Renal cortex interstitium (tissue), 15 donors: Measurements from ENCODE around the gene RIMKLA. TPM values are rescaled to one million over a fixed set of nuclear protein-coding genes. Genes with fewer than 3 reads are reported as not detected.

Experiments used
- DNase-seq, 11 donors: peaks; one replicate each; pipeline ENCODE4 v3.0.0-alpha.2; 2013; ENCODE audit warnings: low read depth in 9 of 11, low spot score in 4 of 11; ENCODE audit errors: extremely low read depth in 1 of 11
- long read RNA-seq, 16 experiments: transcript quantifications; one replicate each; lab custom pipeline, GENCODE V29; 2026
- polyA plus RNA-seq, 3 donors: library from polyadenylated mRNA; unstranded; fragments of 120-200 nt; gene quantifications; one replicate each; pipeline ENCODE4 v1.2.1, GENCODE V29; 2013; ENCODE audit not compliant: insufficient read length in 3 of 3

RIMKLA gene, protein sequence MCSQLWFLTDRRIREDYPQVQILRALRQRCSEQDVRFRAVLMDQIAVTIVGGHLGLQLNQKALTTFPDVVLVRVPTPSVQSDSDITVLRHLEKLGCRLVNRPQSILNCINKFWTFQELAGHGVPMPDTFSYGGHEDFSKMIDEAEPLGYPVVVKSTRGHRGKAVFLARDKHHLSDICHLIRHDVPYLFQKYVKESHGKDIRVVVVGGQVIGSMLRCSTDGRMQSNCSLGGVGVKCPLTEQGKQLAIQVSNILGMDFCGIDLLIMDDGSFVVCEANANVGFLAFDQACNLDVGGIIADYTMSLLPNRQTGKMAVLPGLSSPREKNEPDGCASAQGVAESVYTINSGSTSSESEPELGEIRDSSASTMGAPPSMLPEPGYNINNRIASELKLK
- polyA plus RNA-seq, result under 1 TPM; 0.73 to 0.92 (median 0.73) TPM
- long read RNA-seq, donor 1, result 0 reads
- long read RNA-seq, donor 2, full-length matches to known transcripts, result 1 of 1 reads
- long read RNA-seq, donor 2, partial matches to known transcripts, result 0 of 1 reads
- long read RNA-seq, donor 2, other reads (novel, unspliced or antisense), result 0 of 1 reads
- long read RNA-seq, donor 3, full-length matches to known transcripts, result 1 of 1 reads
- long read RNA-seq, donor 3, partial matches to known transcripts, result 0 of 1 reads
- long read RNA-seq, donor 3, other reads (novel, unspliced or antisense), result 0 of 1 reads
- long read RNA-seq, donor 4, full-length matches to known transcripts, result 1 of 1 reads
- long read RNA-seq, donor 4, partial matches to known transcripts, result 0 of 1 reads
- long read RNA-seq, donor 4, other reads (novel, unspliced or antisense), result 0 of 1 reads
- long read RNA-seq, donor 5, result 0 reads
- long read RNA-seq, donor 6, full-length matches to known transcripts, result 1 of 1 reads
- long read RNA-seq, donor 6, partial matches to known transcripts, result 0 of 1 reads
- long read RNA-seq, donor 6, other reads (novel, unspliced or antisense), result 0 of 1 reads
- long read RNA-seq, donor 7, result 0 reads
- long read RNA-seq, donor 8, result 0 reads
- long read RNA-seq, donor 9, full-length matches to known transcripts, result 1 of 1 reads
- long read RNA-seq, donor 9, partial matches to known transcripts, result 0 of 1 reads
- long read RNA-seq, donor 9, other reads (novel, unspliced or antisense), result 0 of 1 reads
- long read RNA-seq, donor 10, result 0 reads
- long read RNA-seq, donor 11, result 0 reads
- long read RNA-seq, donor 12, result 0 reads
- long read RNA-seq, donor 13, result 0 reads
- long read RNA-seq, donor 14, result 0 reads
- long read RNA-seq, donor 15, result 0 reads
- long read RNA-seq, donor 16, full-length matches to known transcripts, result 2 of 7 reads
- long read RNA-seq, donor 16, partial matches to known transcripts, result 5 of 7 reads
- long read RNA-seq, donor 16, other reads (novel, unspliced or antisense), result 0 of 7 reads

GRCh38 chr1:42380586-42381279 lies at the start of gene RIMKLA:
Gene RIMKLA (plus strand): TSS chr1:42380792. CDS start chr1:42380935, 143 bp downstream.
- DNase-seq, result peak in 6 of 11 donors; percentile 15 to 46 (median 40)

GRCh38 chr1:42332877-42333276 lies 47.7 kb upstream of the RIMKLA start:
- no peak for DNase-seq

GRCh38 chr1:42333662-42334239 lies 46.8 kb upstream of the RIMKLA start:
- DNase-seq, result peak in 1 of 11 donors; percentile 4

GRCh38 chr1:42334240-42335049 lies 46.1 kb upstream of the RIMKLA start:
- peak in 7 of 11 donors; percentile 18 to 51 (median 34) for DNase-seq

GRCh38 chr1:42335050-42335808 lies 45.4 kb upstream of the RIMKLA start, which contains the start of gene FOXJ3:
Gene FOXJ3 (minus strand): TSS chr1:42335235. CDS start chr1:42311093, 24,142 bp downstream.
- DNase-seq, result peak; percentile 89 to 97 (median 96)

- peak in 3 of 11 donors; percentile 12 to 25 (median 20) for DNase-seq
These were observed 44.6 kb upstream of the RIMKLA start for GRCh38 chr1:42335809-42336518.

DNA sequence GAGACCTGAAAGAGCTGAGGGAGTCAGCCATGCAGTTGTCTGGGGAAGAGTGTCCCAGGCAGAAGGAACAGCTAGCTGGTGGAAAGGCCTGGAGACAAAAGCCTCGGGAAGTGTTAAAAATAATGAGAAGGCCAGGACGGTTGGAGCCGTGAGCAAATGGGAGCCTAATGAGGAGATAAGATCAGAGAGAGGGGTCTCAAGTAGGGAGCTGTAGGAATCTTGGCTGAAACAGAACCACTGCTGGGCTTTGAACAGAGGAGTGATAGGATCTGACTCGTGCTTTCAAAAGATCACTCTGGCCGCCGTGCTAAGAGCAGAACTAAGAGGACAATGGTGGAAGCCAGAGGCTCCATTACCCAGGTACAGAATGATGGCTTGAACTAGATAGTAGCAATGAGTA lies 43.6 kb upstream of the RIMKLA start:
- no peak for DNase-seq

DNA sequence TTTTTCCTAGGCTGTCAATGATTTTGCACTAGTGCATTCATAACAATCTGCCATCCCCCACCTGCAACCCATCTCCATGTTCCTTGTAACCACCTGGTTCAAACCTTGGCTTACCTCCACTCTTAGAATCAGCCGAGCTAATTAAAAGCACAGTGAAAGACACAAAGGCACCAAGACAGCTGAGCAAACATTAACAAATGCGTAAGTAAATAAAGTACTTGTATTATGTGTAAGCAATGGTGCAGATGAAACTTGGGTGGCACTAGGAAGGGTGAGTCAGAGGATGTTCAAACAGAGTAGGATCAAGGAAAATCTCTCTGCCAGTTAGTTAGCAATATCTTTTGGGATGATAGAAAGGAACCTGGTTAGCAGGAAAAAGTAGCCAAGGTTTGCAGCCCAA lies 40.5 kb upstream of the RIMKLA start:
- DNase-seq, result no peak

DNA sequence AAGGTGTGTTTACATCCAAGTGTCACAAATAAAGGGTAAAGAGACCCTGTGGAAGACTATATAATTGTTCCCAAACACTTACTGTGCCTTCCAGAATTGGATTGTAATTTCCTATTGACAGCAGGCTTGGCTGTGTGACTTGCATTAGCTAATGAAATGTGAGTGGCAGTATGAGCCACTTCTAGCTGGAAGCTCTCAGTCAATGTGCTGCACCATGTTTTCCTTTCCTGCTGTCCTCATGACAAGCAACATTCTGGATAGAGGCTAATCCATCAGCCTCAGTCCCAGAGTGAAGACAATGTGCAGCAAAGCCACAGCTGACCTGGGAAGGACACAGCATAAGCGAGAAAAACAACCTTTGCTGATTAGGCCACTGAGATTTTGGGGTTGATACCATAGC lies 39.7 kb upstream of the RIMKLA start:
- no peak for DNase-seq

DNA sequence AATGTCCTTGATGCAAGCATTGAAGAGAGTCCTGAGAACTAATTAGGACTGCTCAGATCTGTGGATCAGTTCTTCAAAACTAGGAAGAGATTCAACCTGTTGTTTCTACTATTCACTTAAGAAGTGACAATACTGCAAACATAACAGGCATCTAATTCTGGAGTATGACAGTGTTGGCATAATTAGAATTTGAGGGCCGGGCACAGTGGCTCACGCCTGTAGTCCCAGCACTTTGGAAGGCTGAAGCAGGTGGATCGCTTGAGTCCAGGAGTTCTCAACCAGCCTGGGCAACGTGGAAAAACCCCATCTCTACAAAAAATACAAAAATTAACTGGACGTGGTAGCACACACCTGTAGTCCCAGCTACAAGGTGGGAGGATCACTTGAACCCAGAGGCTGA lies 37.5 kb upstream of the RIMKLA start:
- DNase-seq, result no peak

DNA sequence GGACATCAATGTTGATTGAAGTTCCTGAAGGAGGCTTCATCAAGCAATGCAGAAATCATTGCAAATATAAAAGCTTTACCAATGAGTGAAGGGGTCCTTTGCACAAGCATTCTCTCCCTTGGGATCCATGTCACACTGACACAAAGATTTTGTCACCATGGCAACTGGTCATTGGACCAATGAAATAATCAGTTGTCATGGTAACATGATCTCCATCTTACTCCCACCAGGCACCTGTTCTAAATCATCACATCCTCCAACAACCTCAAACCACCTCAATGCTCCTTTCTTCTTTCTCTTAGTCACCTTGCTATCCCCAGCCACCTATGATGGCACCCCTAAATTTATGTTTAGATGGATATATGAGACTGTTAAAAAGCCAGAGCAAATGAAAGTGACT lies 32.1 kb upstream of the RIMKLA start:
- DNase-seq, result no peak

GRCh38 chr1:42350086-42350485 lies 30.5 kb upstream of the RIMKLA start:
- no peak for DNase-seq

GRCh38 chr1:42358791-42359190 lies 21.8 kb upstream of the RIMKLA start:
- DNase-seq, result no peak

- DNase-seq, result no peak
These were observed 21.1 kb upstream of the RIMKLA start for GRCh38 chr1:42359466-42359865.

- no peak for DNase-seq
These were observed 16.5 kb upstream of the RIMKLA start for GRCh38 chr1:42364089-42364488.

- DNase-seq, result no peak
These were observed 16.1 kb upstream of the RIMKLA start for GRCh38 chr1:42364542-42364941.
